GM19351 (cell line): ENCODE results near the gene C21orf91.
A peak's percentile ranks its signal among the peaks of the same experiment; 100 is the strongest.

Experiments used
- ATAC-seq: cut with Tn5 transposase; IDR thresholded peaks from one replicate; pipeline ENCODE4 v1.9.1; 2021; ENCODE audit warnings: mild to moderate bottlenecking, moderate library complexity; ENCODE audit not compliant: unreplicated experiment

Gene C21orf91

GRCh38 chr21:17819114-17819876 is at the start of gene C21orf91:
C21orf91 (minus strand) TSS chr21:17819356; CDS start chr21:17818318, 1,038 bp downstream.
- peak; percentile 82 for ATAC-seq

- no peak for ATAC-seq
These were observed 47.4 kb upstream of the C21orf91 start for GRCh38 chr21:17866590-17866989.

GRCh38 chr21:17859661-17860060 is 40.5 kb upstream of the C21orf91 start:
- ATAC-seq: no peak

- no peak for ATAC-seq
These were observed 39.6 kb upstream of the C21orf91 start for GRCh38 chr21:17858747-17859146.

- ATAC-seq: no peak
These were observed 35.6 kb upstream of the C21orf91 start for GRCh38 chr21:17854745-17855144.

GRCh38 chr21:17853393-17854275 is 34.5 kb upstream of the C21orf91 start:
- ATAC-seq: no peak

- ATAC-seq: peak; percentile 95
These were observed 29.1 kb upstream of the C21orf91 start for GRCh38 chr21:17848228-17848627.

- no peak for ATAC-seq
These were observed 21.9 kb upstream of the C21orf91 start for GRCh38 chr21:17841103-17841502.

- peak; percentile 90 for ATAC-seq
These were observed 15.6 kb upstream of the C21orf91 start for GRCh38 chr21:17834639-17835354.

- ATAC-seq: no peak
These were observed 10.3 kb upstream of the C21orf91 start for GRCh38 chr21:17829472-17829871.

- no peak for ATAC-seq
These were observed 9.1 kb upstream of the C21orf91 start for GRCh38 chr21:17828223-17828622.

- no peak for ATAC-seq
These were observed 4.7 kb upstream of the C21orf91 start for GRCh38 chr21:17823846-17824245.

- ATAC-seq: no peak
These were observed 2.0 kb upstream of the C21orf91 start for GRCh38 chr21:17821121-17821520.

- peak; percentile 69 for ATAC-seq
These were observed 697 bp upstream of the C21orf91 start for GRCh38 chr21:17819877-17820229.

GRCh38 chr21:17818186-17819113 is 706 bp downstream of the C21orf91 start:
- ATAC-seq: peak; percentile 14

- ATAC-seq: no peak
These were observed 5.8 kb downstream of the C21orf91 start for GRCh38 chr21:17813353-17813752.

GRCh38 chr21:17805966-17806365 is 13.2 kb downstream of the C21orf91 start:
- ATAC-seq: no peak

GRCh38 chr21:17803536-17803935 is 15.6 kb downstream of the C21orf91 start:
- ATAC-seq: no peak

- no peak for ATAC-seq
These were observed 16.6 kb downstream of the C21orf91 start for GRCh38 chr21:17802572-17802971.
